DOHH2 (cell line): ENCODE data around the gene SLC5A9.

Source experiments
- H3F3A ChIP-seq: fragments of 200-600 bp; sonication (generic), shearing (Covaris generic); 2 replicates; pipeline ENCODE4 v1.6.0; 2016; ENCODE audit warnings: antibody characterized with exemption, mild to moderate bottlenecking; ENCODE audit not compliant: control insufficient read depth, insufficient read depth
- H3K27ac ChIP-seq: fragments of 200-600 bp; sonication (generic); 2 replicates; pipeline ENCODE4 v1.5.1; 2014; ENCODE audit warnings: low read depth, mild to moderate bottlenecking, low read length, moderate library complexity
- H3K27me3 ChIP-seq: fragments of 200-600 bp; sonication (generic); 2 replicates; pipeline ENCODE4 v1.6.1; 2014; ENCODE audit warnings: mild to moderate bottlenecking, low read length, mixed read lengths; ENCODE audit not compliant: control insufficient read depth
- H3K36me3 ChIP-seq: fragments of 200-600 bp; sonication (generic); 2 replicates; pipeline ENCODE4 v1.6.1; 2014; ENCODE audit warnings: mild to moderate bottlenecking, low read length, moderate library complexity, mixed read lengths; ENCODE audit not compliant: control insufficient read depth
- H3K4me1 ChIP-seq: fragments of 200-600 bp; sonication (generic); 2 replicates; pipeline ENCODE4 v1.6.1; 2014; ENCODE audit warnings: mild to moderate bottlenecking, low read length, mixed read lengths; ENCODE audit not compliant: control insufficient read depth
- H3K4me2 ChIP-seq: fragments of 200-600 bp; sonication (generic); 2 replicates; pipeline ENCODE4 v1.6.0; 2014; ENCODE audit warnings: mild to moderate bottlenecking, low read length, moderate library complexity
- H3K4me3 ChIP-seq: fragments of 200-600 bp; sonication (generic); 2 replicates; pipeline ENCODE4 v1.5.1; 2014; ENCODE audit warnings: mild to moderate bottlenecking, low read length, mixed read lengths
- H3K79me2 ChIP-seq: fragments of 200-600 bp; sonication (generic); 2 replicates; pipeline ENCODE4 v1.6.1; 2014; ENCODE audit warnings: mild to moderate bottlenecking, low read length, mixed read lengths; ENCODE audit not compliant: control insufficient read depth
- H3K9me2 ChIP-seq: fragments of 200-600 bp; sonication (generic); replicated peaks from 2 replicates; pipeline ENCODE4 v1.6.1; 2014; ENCODE audit warnings: mild to moderate bottlenecking, low read length, mixed read lengths; ENCODE audit not compliant: control insufficient read depth
- H3K9me3 ChIP-seq: fragments of 200-600 bp; sonication (generic); 2 replicates; pipeline ENCODE4 v1.6.1; 2014; ENCODE audit warnings: antibody characterized with exemption, low read length, mixed read lengths; ENCODE audit not compliant: control insufficient read depth, insufficient read depth
- H4K20me1 ChIP-seq: fragments of 200-600 bp; sonication (generic); 2 replicates; pipeline ENCODE4 v1.6.0; 2014; ENCODE audit warnings: low read depth, mild to moderate bottlenecking, antibody characterized with exemption, low read length, moderate library complexity; ENCODE audit not compliant: control insufficient read depth, insufficient read depth
- EZH2phosphoT487 ChIP-seq: fragments of 200-600 bp; sonication (generic); IDR thresholded peaks from 2 replicates; pipeline ENCODE4 v1.6.1; 2017; ENCODE audit warnings: borderline replicate concordance, mild to moderate bottlenecking, antibody characterized with exemption, low read length, moderate library complexity, mixed read lengths
- TF ChIP-seq, protein P1 (sequence below): fragments of 200-600 bp; sonication (generic); IDR thresholded peaks from one replicate; pipeline ENCODE4 v1.5.1; 2014; ENCODE audit warnings: antibody characterized with exemption, mild to moderate bottlenecking, low read depth, low read length; ENCODE audit not compliant: poor library complexity, severe bottlenecking

Gene SLC5A9

DNA sequence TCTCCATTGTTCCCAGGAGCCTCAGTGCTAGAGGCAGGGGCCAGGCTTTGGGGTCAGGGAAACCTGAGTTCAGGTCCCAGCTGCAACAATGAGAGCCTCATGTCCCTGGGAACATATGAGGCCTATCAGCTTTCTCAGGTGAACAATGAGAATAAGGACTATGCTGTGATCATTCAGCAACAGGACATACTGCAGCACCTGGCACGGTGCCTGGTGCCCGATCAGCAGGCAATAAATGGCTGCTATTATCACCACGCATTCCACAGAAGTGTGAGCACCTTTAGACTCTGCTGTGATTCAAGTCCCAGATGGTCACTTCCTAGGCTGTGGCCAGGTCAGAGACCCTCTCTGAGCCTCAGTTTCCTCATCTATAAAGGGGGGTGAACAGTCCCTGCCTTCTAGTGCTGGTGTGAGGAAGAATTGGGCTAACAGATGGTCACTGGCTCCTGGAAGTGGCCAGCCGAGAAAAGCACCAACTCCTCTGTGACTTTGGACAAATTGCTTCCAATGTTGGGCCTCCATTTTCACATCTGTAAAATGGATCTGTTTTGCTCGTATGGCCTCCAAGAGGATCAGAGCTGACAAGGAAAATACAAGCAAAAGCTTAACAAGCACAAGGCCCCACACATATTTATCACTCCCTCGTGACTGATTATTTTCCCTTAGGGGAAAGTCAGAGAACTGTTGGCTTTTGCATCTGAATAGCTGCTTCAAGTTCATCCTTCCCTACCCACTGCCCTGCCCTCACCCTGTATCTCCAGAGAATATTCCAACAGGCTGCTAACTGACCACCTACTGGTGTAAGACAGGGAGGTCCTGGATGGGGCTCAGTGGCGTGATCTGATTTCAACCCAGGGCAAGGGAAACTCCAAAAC, 1.1 kb downstream of the SLC5A9 start:
- Histone ChIP-seq H3K4me3 (no peak overlapping the region), H3K4me2 (no peak overlapping the region), H3K27ac (no peak overlapping the region), H3K4me1 (peaks cover 10% of the 10 kb centered on the region), H3F3A (no peaks in the 10 kb centered on the region), H3K9me3 (no peaks in the 10 kb centered on the region), H4K20me1 (no peaks in the 10 kb centered on the region), H3K9me2 (no peaks in the 10 kb centered on the region), H3K36me3 (no peaks in the 10 kb centered on the region), H3K27me3 (peaks cover 4% of the 10 kb centered on the region), H3K79me2 (no peaks in the 10 kb centered on the region)
- TF ChIP-seq, protein P1, sequence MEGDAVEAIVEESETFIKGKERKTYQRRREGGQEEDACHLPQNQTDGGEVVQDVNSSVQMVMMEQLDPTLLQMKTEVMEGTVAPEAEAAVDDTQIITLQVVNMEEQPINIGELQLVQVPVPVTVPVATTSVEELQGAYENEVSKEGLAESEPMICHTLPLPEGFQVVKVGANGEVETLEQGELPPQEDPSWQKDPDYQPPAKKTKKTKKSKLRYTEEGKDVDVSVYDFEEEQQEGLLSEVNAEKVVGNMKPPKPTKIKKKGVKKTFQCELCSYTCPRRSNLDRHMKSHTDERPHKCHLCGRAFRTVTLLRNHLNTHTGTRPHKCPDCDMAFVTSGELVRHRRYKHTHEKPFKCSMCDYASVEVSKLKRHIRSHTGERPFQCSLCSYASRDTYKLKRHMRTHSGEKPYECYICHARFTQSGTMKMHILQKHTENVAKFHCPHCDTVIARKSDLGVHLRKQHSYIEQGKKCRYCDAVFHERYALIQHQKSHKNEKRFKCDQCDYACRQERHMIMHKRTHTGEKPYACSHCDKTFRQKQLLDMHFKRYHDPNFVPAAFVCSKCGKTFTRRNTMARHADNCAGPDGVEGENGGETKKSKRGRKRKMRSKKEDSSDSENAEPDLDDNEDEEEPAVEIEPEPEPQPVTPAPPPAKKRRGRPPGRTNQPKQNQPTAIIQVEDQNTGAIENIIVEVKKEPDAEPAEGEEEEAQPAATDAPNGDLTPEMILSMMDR, result no peak

DNA sequence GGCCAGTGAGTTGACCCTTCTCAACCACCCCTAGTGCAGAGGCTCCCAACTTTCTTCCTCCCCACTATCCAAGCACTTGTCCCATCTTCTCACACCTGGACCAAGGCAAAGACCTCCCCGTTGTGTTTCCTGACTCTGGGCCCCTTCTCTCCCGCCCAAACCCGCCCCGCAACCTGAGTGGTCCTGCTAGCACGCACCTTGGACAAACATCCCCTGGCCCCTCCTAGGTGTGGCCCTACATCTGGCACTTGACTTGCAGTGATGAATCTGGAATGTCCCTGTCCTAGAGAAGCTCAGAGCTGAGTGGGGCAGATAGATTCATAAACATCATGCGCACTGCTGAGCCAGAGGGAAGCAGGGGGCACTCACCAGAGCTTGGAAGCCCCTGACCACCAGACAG, 2.3 kb downstream of the SLC5A9 start:
- no peaks in the 10 kb centered on the region for H3K79me2 ChIP-seq
- H3K27ac ChIP-seq, result no peak overlapping the region
- H3K4me3 ChIP-seq, result no peak overlapping the region

DNA sequence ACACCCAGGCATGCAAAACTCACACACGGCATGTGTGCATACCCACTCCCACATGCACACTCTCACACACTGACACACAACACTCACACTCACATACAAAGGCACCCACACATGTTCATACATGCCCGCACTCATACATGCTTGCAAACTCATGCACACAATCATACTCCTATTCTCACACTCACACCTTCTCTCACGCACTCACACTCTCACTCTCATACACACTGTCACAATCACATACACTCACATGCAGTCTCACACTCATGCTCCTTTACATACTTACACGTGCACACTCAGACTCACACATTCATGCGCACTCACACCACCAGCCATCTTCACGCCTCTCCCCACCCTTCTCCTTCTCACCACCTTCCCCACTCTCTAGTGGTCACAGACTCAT, 3.1 kb downstream of the SLC5A9 start:
- no peak overlapping the region for H3K4me2 ChIP-seq
- no peak overlapping the region for H3K27ac ChIP-seq
- no peaks in the 10 kb centered on the region for H3F3A ChIP-seq
- no peaks in the 10 kb centered on the region; the same call in 1 of the 2 replicates for H3K27me3 ChIP-seq
- no peak overlapping the region for H3K4me3 ChIP-seq
- no peaks in the 10 kb centered on the region for H3K9me3 ChIP-seq
- H3K79me2 ChIP-seq, result no peaks in the 10 kb centered on the region
- H3K36me3 ChIP-seq, result no peaks in the 10 kb centered on the region
- H3K4me1 ChIP-seq, result peaks cover 10% of the 10 kb centered on the region
- TF ChIP-seq EZH2phosphoT487, result no peak
- TF ChIP-seq, protein P1, result no peak
- no peaks in the 10 kb centered on the region for H3K9me2 ChIP-seq
- H4K20me1 ChIP-seq, result no peaks in the 10 kb centered on the region

More for the DNA sequence above, 2.3 kb downstream of the SLC5A9 start:
- peaks cover 2% of the 10 kb centered on the region for H3K27me3 ChIP-seq
- H3K4me2 ChIP-seq, result no peak overlapping the region
- no peaks in the 10 kb centered on the region for H3K9me3 ChIP-seq
- H3K36me3 ChIP-seq, result no peaks in the 10 kb centered on the region
- H4K20me1 ChIP-seq, result no peaks in the 10 kb centered on the region
- H3K4me1 ChIP-seq, result peaks cover 10% of the 10 kb centered on the region
- H3F3A ChIP-seq, result no peaks in the 10 kb centered on the region
- no peak for TF ChIP-seq EZH2phosphoT487
- TF ChIP-seq, protein P1, result no peak
- H3K9me2 ChIP-seq, result no peaks in the 10 kb centered on the region
